RWPE2 (cell line): ENCODE results near the gene EPHA6.
A peak's percentile ranks its signal among the peaks of the same experiment; 100 is the strongest.

Source experiments
- ATAC-seq: fragments of 200-7000 bp; cut with Tn5 transposase; 3 replicates; pipeline ENCODE4 v1.9.1; 2021; ENCODE audit warnings: low read depth
- DNase-seq: peaks from one replicate; pipeline ENCODE4 v3.0.0-alpha.2; 2020; ENCODE audit warnings: low spot score
- H3K27ac ChIP-seq: fragments of 450-650 bp; 2 replicates; pipeline ENCODE4 v1.5.1; 2017; ENCODE audit warnings: mild to moderate bottlenecking; ENCODE audit not compliant: poor library complexity, severe bottlenecking
- H3K27me3 ChIP-seq: fragments of 250-450 bp; sonication (Bioruptor Pico); 2 replicates; pipeline ENCODE4 v1.5.1; 2021; ENCODE audit warnings: mild to moderate bottlenecking, moderate library complexity; ENCODE audit not compliant: insufficient read depth, poor library complexity, severe bottlenecking
- H3K36me3 ChIP-seq: fragments of 250-450 bp; sonication (Bioruptor Pico); 2 replicates; pipeline ENCODE4 v1.5.1; 2020; ENCODE audit warnings: low read depth, mild to moderate bottlenecking, moderate library complexity
- H3K4me1 ChIP-seq: fragments of 250-450 bp; sonication (Bioruptor Pico); 2 replicates; pipeline ENCODE4 v1.5.1; 2021; ENCODE audit warnings: mild to moderate bottlenecking, moderate library complexity; ENCODE audit not compliant: insufficient read depth, poor library complexity, severe bottlenecking
- H3K4me3 ChIP-seq: fragments of 250-450 bp; sonication (Bioruptor Pico); 2 replicates; pipeline ENCODE4 v1.5.1; 2021; ENCODE audit warnings: mild to moderate bottlenecking, moderate library complexity; ENCODE audit not compliant: severe bottlenecking
- H3K9me3 ChIP-seq: fragments of 250-450 bp; sonication (Bioruptor Pico); 2 replicates; pipeline ENCODE4 v1.5.1; 2021; ENCODE audit warnings: mild to moderate bottlenecking, moderate library complexity; ENCODE audit not compliant: severe bottlenecking
- CTCF ChIP-seq: fragments of 450-650 bp; IDR thresholded peaks from one replicate; pipeline ENCODE4 v1.5.1; 2017; ENCODE audit warnings: mild to moderate bottlenecking, moderate library complexity; ENCODE audit not compliant: poor library complexity, severe bottlenecking

EPHA6 gene

GRCh38 chr3:97575742-97576141 lies 761.3 kb downstream of the EPHA6 start:
- H3K36me3 ChIP-seq = no peaks in the 10 kb centered on the region
- no peaks in the 10 kb centered on the region for H3K4me1 ChIP-seq
- H3K9me3 ChIP-seq = no peaks in the 10 kb centered on the region
- no peak overlapping the region for H3K4me3 ChIP-seq
- H3K27me3 ChIP-seq = peaks cover 3% of the 10 kb centered on the region
- no peak for TF ChIP-seq CTCF
- DNase-seq (no peak), ATAC-seq (no peak)
- H3K27ac ChIP-seq = no peak overlapping the region

DNA sequence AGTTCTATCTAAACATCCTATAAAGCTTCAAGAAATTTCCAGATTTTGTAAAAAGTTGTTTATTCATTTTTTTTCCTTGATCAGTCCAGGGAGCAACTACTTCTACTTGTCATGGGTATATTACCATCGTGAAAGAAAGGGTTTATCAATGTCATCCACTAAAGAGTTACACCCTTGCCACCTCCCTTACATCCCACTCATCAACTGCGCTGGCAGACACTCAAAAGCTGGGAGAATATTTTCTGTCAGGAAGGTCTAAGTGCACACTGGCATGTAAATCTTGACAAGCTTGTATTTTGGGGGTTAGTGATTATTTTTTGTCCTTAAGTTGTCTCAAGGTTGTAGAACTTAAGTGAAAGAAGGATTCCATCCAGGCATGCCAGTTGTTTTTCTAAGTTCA lies 761.8 kb downstream of the EPHA6 start:
- Histone ChIP-seq H3K4me1 (no peaks in the 10 kb centered on the region), H3K4me3 (no peak overlapping the region), H3K36me3 (no peaks in the 10 kb centered on the region), H3K27me3 (peaks cover 3% of the 10 kb centered on the region), H3K9me3 (no peaks in the 10 kb centered on the region), H3K27ac (no peak overlapping the region)
- DNase-seq (no peak), ATAC-seq (no peak)
- TF ChIP-seq CTCF = no peak

DNA sequence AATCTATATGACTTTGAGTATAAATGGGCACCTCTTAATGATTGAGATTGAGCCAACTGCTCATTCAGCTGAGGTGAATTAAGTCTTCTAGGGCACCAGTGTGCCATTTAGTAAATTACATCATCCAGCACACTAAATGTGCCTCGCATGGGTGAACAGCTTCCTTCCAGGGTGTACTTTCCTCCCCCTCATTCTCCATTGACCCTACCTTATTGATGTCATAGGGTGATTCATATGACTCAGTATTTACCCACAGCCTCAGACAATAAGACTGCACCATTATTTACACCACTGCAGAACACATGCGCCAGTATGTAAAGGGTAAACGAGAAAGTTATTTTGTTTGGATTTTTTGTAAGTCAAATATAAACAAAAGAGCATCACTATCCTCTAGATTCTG lies 765.0 kb downstream of the EPHA6 start:
- no peak overlapping the region for H3K4me3 ChIP-seq
- no peaks in the 10 kb centered on the region for H3K4me1 ChIP-seq
- DNase-seq (no peak), ATAC-seq (peak; percentile 59; the same call in 2 of the 3 replicates)
- no peaks in the 10 kb centered on the region for H3K36me3 ChIP-seq
- H3K9me3 ChIP-seq = no peaks in the 10 kb centered on the region
- no peak for TF ChIP-seq CTCF
- no peak overlapping the region for H3K27ac ChIP-seq
- H3K27me3 ChIP-seq = peaks cover 3% of the 10 kb centered on the region

DNA sequence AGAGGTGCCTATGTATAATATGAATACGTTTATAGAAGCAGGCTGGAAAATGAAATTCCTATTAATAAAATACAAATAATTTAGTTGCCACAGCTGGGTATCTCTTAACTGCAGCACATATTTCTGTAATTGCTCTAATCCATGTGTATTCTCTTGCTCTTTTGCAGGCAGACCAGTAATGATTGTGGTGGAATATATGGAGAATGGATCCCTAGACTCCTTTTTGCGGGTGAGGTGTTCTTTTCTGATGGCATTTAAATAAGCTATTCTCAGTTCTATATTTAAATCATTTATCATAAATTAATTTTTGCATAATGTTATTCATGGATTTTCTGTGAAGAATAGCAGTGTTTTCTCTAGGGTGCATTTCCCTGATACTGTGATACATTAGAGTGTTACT lies 796.2 kb downstream of the EPHA6 start:
- TF ChIP-seq CTCF = no peak
- H3K27ac ChIP-seq = no peak overlapping the region
- H3K36me3 ChIP-seq = no peaks in the 10 kb centered on the region
- no peaks in the 10 kb centered on the region for H3K4me1 ChIP-seq
- DNase-seq (no peak), ATAC-seq (no peak)
- H3K4me3 ChIP-seq = no peak overlapping the region
- H3K27me3 ChIP-seq = no peaks in the 10 kb centered on the region
- H3K9me3 ChIP-seq = no peaks in the 10 kb centered on the region

DNA sequence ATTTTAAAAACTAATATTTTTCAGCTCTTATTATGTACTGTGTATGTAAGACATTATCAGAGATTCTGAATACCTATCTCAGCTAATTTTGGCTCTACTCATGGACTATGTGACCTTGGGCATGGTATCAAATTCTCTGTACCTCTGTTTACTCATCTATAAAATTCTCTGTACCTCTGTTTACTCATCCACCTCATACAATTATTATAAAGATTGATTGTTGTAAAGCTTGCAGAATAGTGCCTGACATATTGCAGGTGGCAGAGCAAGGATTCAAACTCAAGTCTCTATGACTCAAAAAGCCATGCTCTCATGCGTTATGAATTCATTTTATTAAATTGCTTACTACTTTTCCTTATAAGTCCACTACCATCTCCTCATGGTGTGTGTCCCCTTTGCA lies 798.2 kb downstream of the EPHA6 start:
- TF ChIP-seq CTCF = no peak
- Histone ChIP-seq H3K27me3 (no peaks in the 10 kb centered on the region), H3K4me1 (no peaks in the 10 kb centered on the region), H3K4me3 (no peak overlapping the region), H3K9me3 (no peaks in the 10 kb centered on the region), H3K36me3 (no peaks in the 10 kb centered on the region), H3K27ac (no peak overlapping the region)
- DNase-seq (no peak), ATAC-seq (no peak)
